H1 (cell line): ENCODE measurements around the gene NTMT1. TPM values are rescaled to one million over a fixed set of nuclear protein-coding genes. Genes with fewer than 3 reads are reported as not detected.

Experiments
- CTCF ChIA-PET: fragments of 300-600 bp; sonication (Branson Sonifier 250); formaldehyde crosslinking; loops from one replicate; lab custom pipeline; 2021; ENCODE audit not compliant: partially characterized antibody; lab: Charles Lee
- POLR2A ChIA-PET: fragments of 300-600 bp; sonication (Branson Sonifier 250); formaldehyde crosslinking; loops from one replicate; lab custom pipeline; 2021; ENCODE audit warnings: inconsistent platforms; ENCODE audit not compliant: partially characterized antibody; lab: Charles Lee
- DNase-seq, 2 experiments: peaks; one replicate each; pipeline versions ENCODE4 v3.0.0 to v3.0.0-alpha.2; 2010 to 2022; ENCODE audit warnings: low spot score in 2 of 2, low read depth in 1 of 2, mixed read lengths in 1 of 2
- FAIRE-seq: peaks from 2 replicates; lab custom pipeline; 2011; peaks lifted over from hg19 to GRCh38; lab: Jason Lieb, UNC
- H2AFZ ChIP-seq: 2 replicates; pipeline ENCODE4 v1.8.1; 2012; ENCODE audit warnings: low read length, inconsistent platforms
- H2AK5ac ChIP-seq: 2 replicates; pipeline ENCODE4 v1.6.1; 2013; ENCODE audit warnings: low read depth, low read length
- H2BK120ac ChIP-seq: replicated peaks from 2 replicates; pipeline ENCODE3; 2013; ENCODE audit warnings: low read depth, low read length, inconsistent platforms
- H2BK12ac ChIP-seq: 2 replicates; pipeline ENCODE4 v1.6.1; 2013; ENCODE audit warnings: low read depth, low read length
- H2BK15ac ChIP-seq: 2 replicates; pipeline ENCODE4 v1.6.1; 2013; ENCODE audit warnings: low read length
- H2BK20ac ChIP-seq: 2 replicates; pipeline ENCODE4 v1.6.1; 2013; ENCODE audit warnings: low read length
- H2BK5ac ChIP-seq: 2 replicates; pipeline ENCODE4 v1.6.1; 2013; ENCODE audit warnings: low read depth, low read length
- H3K14ac ChIP-seq: 2 replicates; pipeline ENCODE4 v1.6.1; 2013; ENCODE audit warnings: inconsistent platforms; ENCODE audit not compliant: insufficient read length
- H3K18ac ChIP-seq: 2 replicates; pipeline ENCODE4 v1.6.1; 2013; ENCODE audit warnings: low read length; ENCODE audit errors: extremely low read depth
- H3K23ac ChIP-seq: 2 replicates; pipeline ENCODE4 v1.6.1; 2013; ENCODE audit warnings: inconsistent platforms; ENCODE audit not compliant: insufficient read length
- H3K23me2 ChIP-seq: 2 replicates; pipeline ENCODE4 v1.6.1; 2013; ENCODE audit warnings: low read depth, low read length
- H3K27ac ChIP-seq: 2 replicates; pipeline ENCODE4 v1.6.1; 2011; ENCODE audit warnings: low read depth, low read length, inconsistent platforms
- H3K27me3 ChIP-seq, 4 experiments: replicated peaks in 1 of 4; 1 replicate in 1 of 4; 2 replicates in 3 of 4; pipeline versions ENCODE4 v1.6.1 to v1.8.1; 2011 to 2013; ENCODE audit warnings: low read length in 3 of 4, mild to moderate bottlenecking in 3 of 4, inconsistent platforms in 2 of 4, mixed read lengths in 2 of 4, moderate library complexity in 1 of 4; ENCODE audit not compliant: control insufficient read depth in 3 of 4, insufficient read depth in 3 of 4; ENCODE audit errors: extremely low read depth in 1 of 4
- H3K36me3 ChIP-seq, 4 experiments: 2 replicates each; pipeline versions ENCODE4 v1.6.1 to v1.8.1; 2011 to 2013; ENCODE audit warnings: mild to moderate bottlenecking in 4 of 4, low read length in 3 of 4, moderate library complexity in 2 of 4, control low read depth in 1 of 4, inconsistent platforms in 1 of 4; ENCODE audit not compliant: insufficient read depth in 4 of 4, control insufficient read depth in 2 of 4
- H3K4ac ChIP-seq: replicated peaks from 2 replicates; pipeline ENCODE3; 2013; ENCODE audit warnings: low read length, low read depth, mixed read lengths, inconsistent platforms; ENCODE audit not compliant: insufficient read length
- H3K4me1 ChIP-seq, 4 experiments: replicated peaks in 1 of 4; 1 replicate in 1 of 4; 2 replicates in 3 of 4; pipeline versions ENCODE4 v1.6.1 to v1.8.1; 2011 to 2013; ENCODE audit warnings: low read length in 3 of 4, inconsistent platforms in 2 of 4, mixed read lengths in 1 of 4; ENCODE audit not compliant: insufficient read depth in 4 of 4, control insufficient read depth in 3 of 4
- H3K4me2 ChIP-seq, 2 experiments: 2 replicates each; pipeline versions ENCODE4 v1.6.1 to v1.8.1; 2011 to 2013; ENCODE audit warnings: low read depth in 2 of 2, low read length in 2 of 2, control low read depth in 1 of 2, inconsistent platforms in 1 of 2, mild to moderate bottlenecking in 1 of 2; ENCODE audit not compliant: insufficient read depth in 1 of 2
- H3K4me3 ChIP-seq, 4 experiments: fragments of 200-600, 300-600 bp in 1 of 4; sonication (generic), shearing (Covaris generic), sonication (Bioruptor Twin) in 1 of 4; 2 replicates each; pipeline versions ENCODE4 v1.5.1 to v1.8.1; 2011 to 2016; ENCODE audit warnings: low read length in 4 of 4, low read depth in 3 of 4, control low read depth in 2 of 4, inconsistent platforms in 2 of 4, mild to moderate bottlenecking in 2 of 4, mixed read lengths in 1 of 4, moderate library complexity in 1 of 4; ENCODE audit not compliant: insufficient read depth in 2 of 4; ENCODE audit errors: extremely low read depth in 1 of 4
- H3K56ac ChIP-seq: replicated peaks from 2 replicates; pipeline ENCODE3; 2013; ENCODE audit warnings: low read depth, mild to moderate bottlenecking, mixed read lengths, low read length, inconsistent platforms; ENCODE audit not compliant: insufficient read length
- H3K79me1 ChIP-seq: 2 replicates; pipeline ENCODE4 v1.6.1; 2013; ENCODE audit warnings: low read depth, low read length, control low read depth
- H3K79me2 ChIP-seq, 2 experiments: 2 replicates each; pipeline versions ENCODE4 v1.6.1 to v1.8.1; 2012 to 2013; ENCODE audit warnings: low read length in 2 of 2, mild to moderate bottlenecking in 2 of 2, inconsistent platforms in 1 of 2; ENCODE audit not compliant: insufficient read depth in 2 of 2, control insufficient read depth in 1 of 2
- H3K9ac ChIP-seq, 4 experiments: replicated peaks in 1 of 4; 1 replicate in 1 of 4; 2 replicates in 3 of 4; pipeline versions ENCODE4 v1.6.1 to v1.8.1; 2011 to 2013; ENCODE audit warnings: low read depth in 3 of 4, low read length in 3 of 4, control low read depth in 2 of 4, mild to moderate bottlenecking in 2 of 4, moderate library complexity in 2 of 4, inconsistent platforms in 1 of 4; ENCODE audit errors: extremely low read depth in 1 of 4
- H3K9me3 ChIP-seq, 2 experiments: 2 replicates each; pipeline versions ENCODE4 v1.6.1 to v1.8.1; 2012 to 2013; ENCODE audit warnings: mild to moderate bottlenecking in 2 of 2, moderate library complexity in 2 of 2, control low read depth in 1 of 2, inconsistent platforms in 1 of 2, low read depth in 1 of 2, low read length in 1 of 2, mixed read lengths in 1 of 2; ENCODE audit not compliant: insufficient read depth in 2 of 2
- H4K20me1 ChIP-seq, 2 experiments: replicated peaks in 1 of 2; 2 replicates each; pipeline versions ENCODE3 to v1.8.1; 2011 to 2013; ENCODE audit warnings: inconsistent platforms in 2 of 2, low read length in 2 of 2, mild to moderate bottlenecking in 1 of 2; ENCODE audit not compliant: insufficient read depth in 2 of 2, control insufficient read depth in 1 of 2
- H4K5ac ChIP-seq: 2 replicates; pipeline ENCODE4 v1.6.1; 2013; ENCODE audit warnings: low read length, low read depth, mixed read lengths, inconsistent platforms; ENCODE audit not compliant: insufficient read length
- H4K8ac ChIP-seq: 2 replicates; pipeline ENCODE4 v1.8.0; 2013; ENCODE audit warnings: mild to moderate bottlenecking, moderate library complexity, low read length, inconsistent platforms; ENCODE audit not compliant: insufficient read depth; ENCODE audit errors: extremely low read depth
- H4K91ac ChIP-seq: replicated peaks from 2 replicates; pipeline ENCODE3; 2013; ENCODE audit warnings: low read length, mixed read lengths, inconsistent platforms; ENCODE audit not compliant: insufficient read length
- EGR1 ChIP-seq: IDR thresholded peaks from 2 replicates; pipeline ENCODE4 v1.6.1; 2011; ENCODE audit warnings: low read depth, low read length, borderline replicate concordance
- EZH2 ChIP-seq: fragments of 200-600 bp; sonication (generic); IDR thresholded peaks from 2 replicates; pipeline ENCODE4 v1.7.1; 2012; ENCODE audit warnings: low read depth, mild to moderate bottlenecking, moderate library complexity, low read length, inconsistent platforms; ENCODE audit not compliant: severe bottlenecking
- KDM4A ChIP-seq: IDR thresholded peaks from one replicate; pipeline ENCODE4 v1.7.1; 2012; ENCODE audit warnings: low read depth, mild to moderate bottlenecking, moderate library complexity, low read length, inconsistent platforms; ENCODE audit not compliant: severe bottlenecking
- POLR2A ChIP-seq, 2 experiments: IDR thresholded peaks; 1 replicate in 1 of 2; 2 replicates in 1 of 2; pipeline ENCODE4 v1.6.1; 2011; ENCODE audit warnings: low read depth in 2 of 2, low read length in 2 of 2, mild to moderate bottlenecking in 2 of 2; ENCODE audit errors: control extremely low read depth in 1 of 2
- RAD21 ChIP-seq, 2 experiments: IDR thresholded peaks in 1 of 2; conservative IDR thresholded peaks in 1 of 2; 2 replicates each; pipeline ENCODE4 v1.6.1; 2011; ENCODE audit warnings: low read depth in 2 of 2, low read length in 2 of 2, improper control_type of control experiment in 1 of 2, inconsistent platforms in 1 of 2, mild to moderate bottlenecking in 1 of 2, moderate library complexity in 1 of 2
- SAP30 ChIP-seq: fragments of 300-600 bp; sonication (generic); IDR thresholded peaks from 2 replicates; pipeline ENCODE4 v1.7.1; 2012; ENCODE audit warnings: low read length, moderate library complexity, mild to moderate bottlenecking, inconsistent platforms; ENCODE audit not compliant: insufficient read depth, insufficient replicate concordance
- SIX5 ChIP-seq: IDR thresholded peaks from 2 replicates; pipeline ENCODE4 v1.6.1; 2011; ENCODE audit warnings: mild to moderate bottlenecking, low read depth, low read length
- WGBS, 2 experiments: shearing (Covaris generic) in 1 of 2; methylation state at CpG; one replicate each; pipeline versions ENCODE4 v1.1.6 to v1.1.7; 2013 to 2015; ENCODE audit warnings: low lambda C conversion rate in 2 of 2, mixed read lengths in 2 of 2, inconsistent platforms in 1 of 2, low coverage in 1 of 2, missing lambda C conversion rate in 1 of 2; ENCODE audit not compliant: insufficient replicate concordance in 2 of 2, insufficient coverage in 1 of 2, insufficient read length in 1 of 2; ENCODE audit errors: extremely low coverage in 1 of 2, missing lambda C conversion rate in 1 of 2; 5-methylcytosine and 5-hydroxymethylcytosine counted together
- polyA plus RNA-seq, 7 experiments: library from polyadenylated mRNA; depleted of rRNA in 3 of 7; stranded (reverse) in 5 of 7; unstranded in 2 of 7; fragments of >200 nt in 5 of 7; fragments of 200-250 nt in 2 of 7; gene quantifications; 1 replicate in 5 of 7; 2 replicates in 1 of 7; 4 replicates in 1 of 7; pipeline versions ENCODE4 v1.2.1 to v1.2.3, GENCODE V29; 2011 to 2013; ENCODE audit warnings: missing spikeins in 2 of 7, mixed read lengths in 2 of 7
- total RNA-seq: library from RNA; stranded (reverse); fragmentation: NEBNext Ultra II Directional; extraction: Animal tissue kit (Norgen Biotek cat#: 25700); gene quantifications from 2 replicates; pipeline ENCODE4 v1.2.1, GENCODE V29; 2021
- TF ChIP-seq, protein P1 (sequence below), 3 experiments: IDR thresholded peaks; 1 replicate in 2 of 3; 2 replicates in 1 of 3; pipeline versions ENCODE4 v1.5.1 to v1.6.1; 2011; ENCODE audit warnings: low read length in 3 of 3, mild to moderate bottlenecking in 3 of 3, inconsistent platforms in 2 of 3, low read depth in 1 of 3, moderate library complexity in 1 of 3; ENCODE audit not compliant: insufficient read depth in 1 of 3; ENCODE audit errors: control extremely low read depth in 1 of 3

Gene NTMT1
- total and polyA plus RNA-seq, 2 of the 8 experiments (the other 6 are each of a cell fraction or from before 2014, with no cell fraction given) = 66.8 to 70.2 TPM

DNA sequence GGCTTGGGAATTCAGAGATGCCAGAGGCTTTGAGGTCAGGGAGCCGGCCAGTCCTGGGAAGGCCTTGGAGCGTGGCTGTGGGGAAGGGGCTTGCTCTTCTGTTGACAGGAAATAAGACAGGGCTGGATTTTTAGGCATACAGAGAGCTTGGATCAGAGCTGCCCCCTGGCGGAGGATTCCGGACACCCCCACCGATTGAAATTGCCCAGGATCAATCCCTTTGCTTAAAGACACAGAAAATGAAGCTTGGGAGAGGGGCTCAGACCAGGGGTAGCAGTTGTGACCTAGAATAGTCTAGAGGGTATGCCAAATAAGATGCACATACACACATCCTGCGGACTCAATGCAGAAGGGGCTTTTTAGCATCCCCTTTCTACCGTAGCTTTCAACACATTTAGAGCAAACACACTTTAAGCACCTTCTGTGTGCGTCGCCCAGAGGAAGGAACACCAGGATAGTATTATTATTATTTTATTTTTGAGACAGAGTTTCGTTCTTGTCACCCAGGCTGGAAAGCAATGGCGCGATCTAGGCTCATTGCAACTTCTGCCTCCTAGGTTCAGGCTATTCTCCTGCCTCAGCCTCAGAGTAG, 1.7 kb upstream of the NTMT1 start:
- H2AK5ac ChIP-seq = no peak overlapping the region
- H3K18ac ChIP-seq = no peak overlapping the region
- H3K9me3 ChIP-seq = no peaks in the 10 kb centered on the region
- no peak for TF ChIP-seq KDM4A
- TF ChIP-seq, protein P1, sequence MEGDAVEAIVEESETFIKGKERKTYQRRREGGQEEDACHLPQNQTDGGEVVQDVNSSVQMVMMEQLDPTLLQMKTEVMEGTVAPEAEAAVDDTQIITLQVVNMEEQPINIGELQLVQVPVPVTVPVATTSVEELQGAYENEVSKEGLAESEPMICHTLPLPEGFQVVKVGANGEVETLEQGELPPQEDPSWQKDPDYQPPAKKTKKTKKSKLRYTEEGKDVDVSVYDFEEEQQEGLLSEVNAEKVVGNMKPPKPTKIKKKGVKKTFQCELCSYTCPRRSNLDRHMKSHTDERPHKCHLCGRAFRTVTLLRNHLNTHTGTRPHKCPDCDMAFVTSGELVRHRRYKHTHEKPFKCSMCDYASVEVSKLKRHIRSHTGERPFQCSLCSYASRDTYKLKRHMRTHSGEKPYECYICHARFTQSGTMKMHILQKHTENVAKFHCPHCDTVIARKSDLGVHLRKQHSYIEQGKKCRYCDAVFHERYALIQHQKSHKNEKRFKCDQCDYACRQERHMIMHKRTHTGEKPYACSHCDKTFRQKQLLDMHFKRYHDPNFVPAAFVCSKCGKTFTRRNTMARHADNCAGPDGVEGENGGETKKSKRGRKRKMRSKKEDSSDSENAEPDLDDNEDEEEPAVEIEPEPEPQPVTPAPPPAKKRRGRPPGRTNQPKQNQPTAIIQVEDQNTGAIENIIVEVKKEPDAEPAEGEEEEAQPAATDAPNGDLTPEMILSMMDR (IDR thresholded peaks at IDR 0.05; ENCODE audit: control extremely low read depth in 1 of 3, insufficient read depth in 1 of 3, low read depth in 1 of 3, low read length in 3 of 3) = peak; percentile 70 to 88 (median 76)
- TF ChIP-seq EGR1 = no peak
- TF ChIP-seq SAP30 = no peak
- TF ChIP-seq SIX5 = no peak
- no peak for TF ChIP-seq POLR2A (IDR thresholded peaks at IDR 0.05; ENCODE audit: control extremely low read depth in 1 of 2, low read depth in 2 of 2, low read length in 2 of 2)
- no peak for TF ChIP-seq EZH2
- TF ChIP-seq RAD21 (IDR thresholded peaks at IDR 0.05 in 1 of 2, conservative IDR thresholded peaks at IDR 0.05 in 1 of 2; ENCODE audit: low read depth in 2 of 2, low read length in 2 of 2) = peak; percentile 69 to 76

More for the DNA sequence above, 1.7 kb upstream of the NTMT1 start:
- no peak overlapping the region for H2AFZ ChIP-seq
- H3K27ac ChIP-seq = no peak overlapping the region
- H4K8ac ChIP-seq = no peak overlapping the region
- no peak overlapping the region for H2BK5ac ChIP-seq
- H3K4ac ChIP-seq = no peak overlapping the region
- H2BK15ac ChIP-seq = no peak overlapping the region
- peak in 1 of 2 experiments; percentile 95 for DNase-seq
- H3K27me3 ChIP-seq = peaks cover 17 to 28% (median 25%) of the 10 kb centered on the region in 4 experiments
- H3K4me2 ChIP-seq = no peak overlapping the region; a peak in 1 of 4 replicates
- peaks cover 20% of the 10 kb centered on the region for H3K79me1 ChIP-seq
- no peak for FAIRE-seq
- ChIA-PET POLR2A (interaction anchor here (0.6 to 8.4 kb wide), 6 partner anchors 9 to 1046 kb away, joined by 3 to 95 read pairs (median 4); partner anchors contain the start of genes ASB6 and IER5L), CTCF (interaction anchor here (0.6 to 8.1 kb wide), 57 partner anchors 9 to 689 kb away, joined by 3 to 104 read pairs (median 4); no protein-coding TSS in a partner anchor)
- no peak overlapping the region for H4K5ac ChIP-seq
- no peak overlapping the region for H2BK20ac ChIP-seq
- no peak overlapping the region for H3K4me3 ChIP-seq
- H2BK12ac ChIP-seq = no peak overlapping the region
- no peak overlapping the region for H3K56ac ChIP-seq
- H2BK120ac ChIP-seq = no peak overlapping the region
- peaks cover 20% of the 10 kb centered on the region for H3K23me2 ChIP-seq
- no peak overlapping the region for H3K14ac ChIP-seq
- 44% methylated on average over 11 of the region's 12 CpGs; no CpG with 5 or more reads in 1 of the 2 experiments for WGBS, 2 experiments
- peaks cover 0 to 5% (median 0%) of the 10 kb centered on the region in 4 experiments; a peak in 2 of 8 replicates for H3K36me3 ChIP-seq
- H4K91ac ChIP-seq = no peak overlapping the region
- H4K20me1 ChIP-seq = peaks cover 23 to 29% of the 10 kb centered on the region in 2 experiments
- peaks cover 30 to 33% of the 10 kb centered on the region in 2 experiments for H3K79me2 ChIP-seq
- peaks cover 10 to 17% (median 12%) of the 10 kb centered on the region in 4 experiments for H3K4me1 ChIP-seq
- no peak overlapping the region for H3K9ac ChIP-seq
- no peak overlapping the region for H3K23ac ChIP-seq
